Middle frontal gyrus (tissue), 1 donor: ENCODE data around the gene NTM.

Source experiments
- DNase-seq: peaks from one replicate; pipeline ENCODE4 v3.0.0-alpha.2; 2015; ENCODE audit warnings: low spot score; ENCODE audit errors: extremely low spot score

Gene NTM

GRCh38 chr11:132240374-132240773 lies 870.0 kb downstream of the NTM start:
- no peak for DNase-seq

- no peak for DNase-seq
Measured at GRCh38 chr11:132242632-132243031, 872.2 kb downstream of the NTM start.

- no peak for DNase-seq
Measured at GRCh38 chr11:132244846-132245245, 874.4 kb downstream of the NTM start.

GRCh38 chr11:132245403-132246385 lies 875.3 kb downstream of the NTM start:
- DNase-seq: no peak

- DNase-seq: no peak
Measured at GRCh38 chr11:132248580-132248979, 878.2 kb downstream of the NTM start.

- DNase-seq: no peak
Measured at GRCh38 chr11:132249256-132249655, 878.8 kb downstream of the NTM start.

- DNase-seq: no peak
Measured at GRCh38 chr11:132251061-132251460, 880.6 kb downstream of the NTM start.

- DNase-seq: no peak
Measured at GRCh38 chr11:132253469-132254264, 883.3 kb downstream of the NTM start.

GRCh38 chr11:132254906-132255305 lies 884.5 kb downstream of the NTM start:
- DNase-seq: no peak

GRCh38 chr11:132256528-132257279 lies 886.3 kb downstream of the NTM start:
- no peak for DNase-seq

GRCh38 chr11:132257871-132258270 lies 887.5 kb downstream of the NTM start:
- no peak for DNase-seq

GRCh38 chr11:132258875-132259274 lies 888.5 kb downstream of the NTM start:
- DNase-seq: no peak

- DNase-seq: no peak
Measured at GRCh38 chr11:132260636-132261035, 890.2 kb downstream of the NTM start.

- no peak for DNase-seq
Measured at GRCh38 chr11:132263241-132263640, 892.8 kb downstream of the NTM start.

GRCh38 chr11:132263875-132264274 lies 893.5 kb downstream of the NTM start:
- DNase-seq: no peak

GRCh38 chr11:132264616-132265015 lies 894.2 kb downstream of the NTM start:
- DNase-seq: no peak

GRCh38 chr11:132278801-132279574 lies 908.6 kb downstream of the NTM start:
- no peak for DNase-seq

- no peak for DNase-seq
Measured at GRCh38 chr11:132284048-132284447, 913.6 kb downstream of the NTM start.

GRCh38 chr11:132284611-132285010 lies 914.2 kb downstream of the NTM start:
- DNase-seq: no peak

GRCh38 chr11:132285631-132286030 lies 915.2 kb downstream of the NTM start:
- DNase-seq: no peak

- no peak for DNase-seq
Measured at GRCh38 chr11:132286106-132286505, 915.7 kb downstream of the NTM start.
